Fibroblast of lung (primary cell): ENCODE results near the gene PDXDC1.
"Not testable (repeated sequence)": the region's sequence is repeated elsewhere in the genome, so short reads cannot be mapped to it uniquely, and the experiment has no call there.

Experiments
- CTCF ChIP-seq, 2 donors: IDR thresholded peaks in 1 of 2; conservative IDR thresholded peaks in 1 of 2; 1 replicate in 1 of 2; 2 replicates in 1 of 2; pipeline ENCODE4 v1.5.1; 2011 to 2012; ENCODE audit warnings: low read length in 2 of 2, control low read depth in 1 of 2, inconsistent platforms in 1 of 2, low read depth in 1 of 2, mild to moderate bottlenecking in 1 of 2
- EZH2 ChIP-seq: IDR thresholded peaks from 2 replicates; pipeline ENCODE4 v1.5.1; 2012; ENCODE audit warnings: low read length, control low read depth, mild to moderate bottlenecking; ENCODE audit errors: missing control alignments

GRCh38 chr16:15015671-15016070 is 40.8 kb downstream of the PDXDC1 start:
- not testable (repeated sequence) for TF ChIP-seq CTCF (conservative IDR thresholded peaks at IDR 0.05 in 1 of 2, IDR thresholded peaks at IDR 0.05 in 1 of 2; ENCODE audit: low read depth in 1 of 2, low read length in 2 of 2); EZH2
